Transverse colon (tissue), 3 donors: ENCODE measurements around the gene KCNK15.

Experiments used
- CTCF ChIP-seq, 5 experiments: fragments of 200-600 bp in 3 of 5; fragments of 450-650 bp in 2 of 5; sonication (generic) in 3 of 5; IDR thresholded peaks; 1 replicate in 2 of 5; 2 replicates in 3 of 5; pipeline ENCODE4 v1.5.1; 2016 to 2017; ENCODE audit warnings: antibody characterized with exemption in 5 of 5, inconsistent platforms in 3 of 5, mild to moderate bottlenecking in 2 of 5, moderate library complexity in 1 of 5
- EP300 ChIP-seq: sonication (generic); formaldehyde crosslinking; IDR thresholded peaks from one replicate; pipeline ENCODE4 v1.6.1; 2017; ENCODE audit warnings: antibody characterized with exemption, low read depth
- POLR2A ChIP-seq: fragments of 450-650 bp; IDR thresholded peaks from one replicate; pipeline ENCODE4 v1.6.1; 2016; ENCODE audit warnings: antibody characterized with exemption, mild to moderate bottlenecking, moderate library complexity

- TF ChIP-seq CTCF (IDR thresholded peaks at IDR 0.05) (no peak), POLR2A (no peak), EP300 (no peak)
These were observed 9.9 kb upstream of the KCNK15 start for GRCh38 chr20:44735816-44736169.
